Prostate gland (tissue), 2 donors: Measurements from ENCODE around the gene SPATA2. TPM values are rescaled to one million over a fixed set of nuclear protein-coding genes. Genes with fewer than 3 reads are reported as not detected.

ENCODE experiments used
- DNase-seq: peaks from one replicate; pipeline ENCODE4 v3.0.0-alpha.2; 2019; ENCODE audit warnings: low spot score
- H3K27ac ChIP-seq, 2 donors: fragments of 200-600 bp; sonication (generic); 2 replicates each; pipeline ENCODE4 v1.5.1; 2017 to 2019
- H3K27me3 ChIP-seq: fragments of 200-600 bp; sonication (generic); replicated peaks from 2 replicates; pipeline ENCODE4 v1.5.1; 2019; ENCODE audit not compliant: insufficient read depth
- H3K36me3 ChIP-seq, 2 donors: fragments of 200-600 bp; sonication (generic); 1 replicate in 1 of 2; 2 replicates in 1 of 2; pipeline versions ENCODE4 v1.5.1 to v1.8.1; 2017 to 2019
- H3K4me1 ChIP-seq: fragments of 200-600 bp; sonication (generic); replicated peaks from 2 replicates; pipeline ENCODE4 v1.5.1; 2019
- H3K4me3 ChIP-seq, 2 donors: fragments of 200-600 bp; sonication (generic); 2 replicates each; pipeline ENCODE4 v1.5.1; 2017 to 2019
- H3K9me3 ChIP-seq: fragments of 200-600 bp; sonication (generic); 2 replicates; pipeline ENCODE4 v1.5.1; 2017
- POLR2A ChIP-seq: fragments of 450-650 bp; IDR thresholded peaks from one replicate; pipeline ENCODE4 v1.6.1; 2016; ENCODE audit warnings: antibody characterized with exemption, mild to moderate bottlenecking
- POLR2AphosphoS5 ChIP-seq: sonication (generic); formaldehyde crosslinking; IDR thresholded peaks from one replicate; pipeline ENCODE4 v1.6.1; 2017; ENCODE audit warnings: antibody characterized with exemption
- WGBS: methylation state at CpG from one replicate; pipeline ENCODE4 v1.1.5; 2018; 5-methylcytosine and 5-hydroxymethylcytosine counted together
- intact Hi-C: fragments of 100-400 bp; cut with DNase I; formaldehyde crosslinking; loops from one replicate; pipeline ENCODE4 v1.14.2; 2022
- total RNA-seq, 2 donors: library from RNA; depleted of rRNA; stranded (reverse); fragments of >200 nt; gene quantifications; one replicate each; pipeline ENCODE4 v1.1.0, GENCODE V29; 2016
- TF ChIP-seq, protein P1 (sequence below), 4 experiments: fragments of 200-600 bp in 2 of 4; fragments of 450-650 bp in 2 of 4; sonication (generic) in 2 of 4; IDR thresholded peaks; 1 replicate in 3 of 4; 2 replicates in 1 of 4; pipeline ENCODE4 v1.5.1; 2016 to 2019; ENCODE audit warnings: antibody characterized with exemption in 4 of 4, mild to moderate bottlenecking in 2 of 4, moderate library complexity in 2 of 4

SPATA2 gene
- total RNA-seq, 2 donors from 2014 or later, result 9.2 to 15.2 TPM

DNA sequence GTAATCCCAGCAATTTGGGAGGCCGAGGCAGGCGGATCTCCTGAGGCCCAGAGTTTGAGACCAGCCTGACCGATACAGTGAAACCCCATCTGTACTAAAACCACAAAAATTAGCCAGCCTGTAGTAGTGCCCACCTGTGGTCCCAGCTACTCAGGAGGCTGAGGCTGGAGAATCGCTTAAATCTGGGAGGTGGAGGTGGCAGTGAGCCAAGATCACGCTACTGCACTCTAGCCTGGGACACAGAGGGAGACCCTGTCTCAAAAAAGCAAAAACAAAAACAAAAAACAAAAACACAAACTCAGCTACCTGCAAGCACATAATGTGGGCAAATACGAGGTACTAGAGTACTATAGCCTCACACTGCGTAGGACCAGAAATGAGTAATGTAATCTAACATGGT lies 3.7 kb upstream of the SPATA2 start:
- Histone ChIP-seq H3K4me3 (no peak overlapping the region), H3K4me1 (peaks cover 7% of the 10 kb centered on the region), H3K9me3 (no peaks in the 10 kb centered on the region), H3K27ac (no peak overlapping the region), H3K36me3 (no peaks in the 10 kb centered on the region), H3K27me3 (no peaks in the 10 kb centered on the region)
- TF ChIP-seq POLR2A, result no peak
- TF ChIP-seq POLR2AphosphoS5, result no peak
- TF ChIP-seq, protein P1, sequence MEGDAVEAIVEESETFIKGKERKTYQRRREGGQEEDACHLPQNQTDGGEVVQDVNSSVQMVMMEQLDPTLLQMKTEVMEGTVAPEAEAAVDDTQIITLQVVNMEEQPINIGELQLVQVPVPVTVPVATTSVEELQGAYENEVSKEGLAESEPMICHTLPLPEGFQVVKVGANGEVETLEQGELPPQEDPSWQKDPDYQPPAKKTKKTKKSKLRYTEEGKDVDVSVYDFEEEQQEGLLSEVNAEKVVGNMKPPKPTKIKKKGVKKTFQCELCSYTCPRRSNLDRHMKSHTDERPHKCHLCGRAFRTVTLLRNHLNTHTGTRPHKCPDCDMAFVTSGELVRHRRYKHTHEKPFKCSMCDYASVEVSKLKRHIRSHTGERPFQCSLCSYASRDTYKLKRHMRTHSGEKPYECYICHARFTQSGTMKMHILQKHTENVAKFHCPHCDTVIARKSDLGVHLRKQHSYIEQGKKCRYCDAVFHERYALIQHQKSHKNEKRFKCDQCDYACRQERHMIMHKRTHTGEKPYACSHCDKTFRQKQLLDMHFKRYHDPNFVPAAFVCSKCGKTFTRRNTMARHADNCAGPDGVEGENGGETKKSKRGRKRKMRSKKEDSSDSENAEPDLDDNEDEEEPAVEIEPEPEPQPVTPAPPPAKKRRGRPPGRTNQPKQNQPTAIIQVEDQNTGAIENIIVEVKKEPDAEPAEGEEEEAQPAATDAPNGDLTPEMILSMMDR (IDR thresholded peaks at IDR 0.05), result no peak
- 62% methylated on average over 7 of the region's 7 CpGs for WGBS
- intact Hi-C loops, result no loop called here
- no peak for DNase-seq

DNA sequence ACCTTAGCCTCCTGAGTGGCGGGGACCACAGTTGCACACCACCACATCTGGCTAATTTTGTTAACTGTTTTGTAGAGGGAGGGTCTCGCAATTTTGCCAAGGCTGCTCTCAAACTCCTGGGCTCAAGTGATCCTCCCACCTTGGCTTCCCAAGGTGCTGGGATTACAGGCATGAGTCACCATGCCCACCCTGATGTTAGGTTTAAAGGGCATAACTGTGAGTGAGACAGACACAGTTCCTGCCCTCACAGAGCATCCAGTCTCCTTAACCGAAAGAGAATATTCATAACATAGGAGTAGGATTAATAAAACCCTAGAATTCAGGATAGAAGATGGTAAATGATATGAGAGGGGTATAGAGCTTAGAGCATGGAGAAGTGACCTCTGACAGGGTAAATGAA lies 3.1 kb upstream of the SPATA2 start:
- no peaks in the 10 kb centered on the region for H3K27me3 ChIP-seq
- H3K36me3 ChIP-seq, result no peaks in the 10 kb centered on the region
- peaks cover 10% of the 10 kb centered on the region for H3K4me1 ChIP-seq
- no peak overlapping the region for H3K27ac ChIP-seq
- no peaks in the 10 kb centered on the region for H3K9me3 ChIP-seq
- WGBS, result 97% methylated on average over 3 of the region's 3 CpGs
- no peak overlapping the region for H3K4me3 ChIP-seq
- intact Hi-C loops, result no loop called here
- TF ChIP-seq, protein P1 (IDR thresholded peaks at IDR 0.05), result no peak
- TF ChIP-seq POLR2AphosphoS5 (no peak), POLR2A (no peak)
- DNase-seq, result no peak

DNA sequence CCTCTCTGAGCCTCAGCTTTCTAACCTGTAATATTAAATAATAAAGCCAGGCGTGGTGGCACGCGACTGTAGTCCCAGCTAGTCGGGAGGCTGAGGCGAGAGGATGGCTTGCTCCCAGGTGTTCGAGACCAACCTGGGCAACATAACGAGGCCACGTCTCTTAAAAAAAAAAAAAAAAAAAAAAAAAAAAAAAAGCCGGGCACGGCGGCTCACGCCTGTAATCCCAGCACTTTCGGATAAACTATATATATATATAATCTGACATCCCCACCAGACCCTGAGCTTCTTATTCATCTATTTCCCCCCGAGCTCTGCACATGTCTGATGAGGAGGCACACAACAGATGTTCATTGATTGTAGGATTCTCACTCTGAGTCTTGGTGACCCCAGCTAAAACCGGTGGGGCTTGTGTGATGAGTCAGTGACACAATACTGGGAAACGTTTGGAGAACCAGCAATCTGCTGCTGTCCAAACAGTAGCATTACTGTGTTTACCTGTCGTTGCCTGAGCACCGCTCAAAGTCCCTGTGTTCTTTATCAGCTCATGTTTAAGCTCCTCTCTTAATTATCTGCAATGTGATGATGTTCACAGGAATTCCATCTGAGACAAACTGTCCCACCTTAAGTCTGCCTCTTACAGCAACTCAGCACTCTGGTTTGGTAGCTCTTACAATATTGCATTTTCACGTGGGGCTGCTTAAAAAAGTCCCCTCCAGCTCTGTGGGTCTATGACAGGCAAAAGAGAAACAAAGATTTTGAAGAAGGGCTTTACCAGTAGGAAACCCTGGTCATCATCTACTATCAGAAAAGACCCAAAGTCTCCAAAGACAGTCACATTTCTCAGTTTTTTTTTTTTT lies 1.0 kb upstream of the SPATA2 start:
- Histone ChIP-seq H3K4me3 (peak overlapping the region; percentile 99), H3K36me3 (no peaks in the 10 kb centered on the region), H3K4me1 (peaks cover 12% of the 10 kb centered on the region), H3K9me3 (no peaks in the 10 kb centered on the region), H3K27me3 (no peaks in the 10 kb centered on the region), H3K27ac (peak overlapping the region; percentile 99)
- TF ChIP-seq POLR2AphosphoS5 (peak; percentile 11), POLR2A (no peak)
- TF ChIP-seq, protein P1 (IDR thresholded peaks at IDR 0.05), result no peak
- intact Hi-C loops, result no loop called here
- WGBS, result 23% methylated on average over 19 of the region's 19 CpGs
- DNase-seq, result peak; percentile 55

DNA sequence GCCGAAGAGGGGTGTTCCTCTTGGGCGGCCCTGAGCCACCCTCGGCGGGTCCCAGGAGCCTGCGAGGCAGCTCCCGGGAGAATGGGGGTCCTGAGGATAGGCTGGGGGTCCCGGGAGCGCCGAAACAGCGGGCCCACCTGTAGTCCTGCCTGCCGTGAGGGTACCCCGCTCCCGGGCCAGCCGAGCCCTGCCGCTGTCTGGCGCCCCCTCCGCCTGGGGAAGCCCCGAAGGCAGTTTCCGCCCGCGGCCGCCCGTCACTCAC lies 280 bp downstream of the SPATA2 start:
- no peaks in the 10 kb centered on the region for H3K36me3 ChIP-seq
- no peaks in the 10 kb centered on the region for H3K9me3 ChIP-seq
- 0% methylated on average over 20 of the region's 23 CpGs for WGBS
- no peaks in the 10 kb centered on the region for H3K27me3 ChIP-seq
- intact Hi-C loops, result loop anchor here (1.0 kb wide), 1 partner anchor 21 kb away; the partner anchor contains the start of gene RNF114
- peak overlapping the region; percentile 99 for H3K4me3 ChIP-seq
- H3K4me1 ChIP-seq, result peaks cover 18% of the 10 kb centered on the region
- TF ChIP-seq, protein P1 (IDR thresholded peaks at IDR 0.05), result no peak
- TF ChIP-seq POLR2AphosphoS5 (no peak), POLR2A (no peak)
- H3K27ac ChIP-seq, result peak overlapping the region; percentile 99
- DNase-seq, result no peak
